CD4-positive, alpha-beta T cell (primary cell): ENCODE results near the gene PRSS48. TPM values are rescaled to one million over a fixed set of nuclear protein-coding genes. Genes with fewer than 3 reads are reported as not detected.

Experiments used
- ATAC-seq: fragments of 200-7000 bp; cut with Tn5 transposase; one replicate; pipeline ENCODE4 v1.10.0; 2022; ENCODE audit warnings: mild to moderate bottlenecking; ENCODE audit not compliant: poor library complexity
- CTCF ChIA-PET: fragments of 350-600 bp; sonication (Branson Sonifier 250); formaldehyde crosslinking; loops from one replicate; lab custom pipeline; 2021; ENCODE audit warnings: antibody characterized with exemption, inconsistent platforms; lab: Charles Lee
- POLR2A ChIA-PET: fragments of 350-600 bp; sonication (Branson Sonifier 250); formaldehyde crosslinking; loops from one replicate; lab custom pipeline; 2021; ENCODE audit warnings: antibody characterized with exemption, inconsistent platforms; lab: Charles Lee
- DNase-seq, 14 experiments: peaks; one replicate each; pipeline ENCODE4 v3.0.0-alpha.2; 2013 to 2020; ENCODE audit warnings: mixed read lengths in 2 of 14
- H3K27ac ChIP-seq, 2 donors: one replicate each; pipeline versions ENCODE4 v1.5.1 to v1.7.0; 2013; ENCODE audit warnings: low read length in 2 of 2, low read depth in 1 of 2, mild to moderate bottlenecking in 1 of 2
- H3K27me3 ChIP-seq, 2 experiments: 1 replicate in 1 of 2; 2 replicates in 1 of 2; pipeline versions ENCODE4 v1.6.1 to v1.7.0; 2013; ENCODE audit warnings: low read length in 2 of 2, control low read depth in 1 of 2, mild to moderate bottlenecking in 1 of 2, moderate library complexity in 1 of 2; ENCODE audit not compliant: insufficient read depth in 2 of 2, control insufficient read depth in 1 of 2
- H3K36me3 ChIP-seq: one replicate; pipeline ENCODE4 v1.6.1; 2013; ENCODE audit warnings: low read length, control low read depth; ENCODE audit not compliant: insufficient read depth
- H3K4me1 ChIP-seq: one replicate; pipeline ENCODE4 v1.6.1; 2013; ENCODE audit warnings: low read length, control low read depth; ENCODE audit not compliant: insufficient read depth
- H3K4me3 ChIP-seq: one replicate; pipeline ENCODE4 v1.5.1; 2013; ENCODE audit warnings: mild to moderate bottlenecking, low read length, moderate library complexity
- H3K9me3 ChIP-seq, 2 experiments: 1 replicate in 1 of 2; 2 replicates in 1 of 2; pipeline versions ENCODE4 v1.6.1 to v1.7.0; 2013; ENCODE audit warnings: low read length in 2 of 2, mild to moderate bottlenecking in 2 of 2, control low read depth in 1 of 2, moderate library complexity in 1 of 2; ENCODE audit not compliant: control insufficient read depth in 1 of 2, insufficient read depth in 1 of 2
- H3K27ac Mint-ChIP-seq: one replicate; pipeline ENCODE4 v1.8.0; 2020; ENCODE audit warnings: mixed read lengths
- H3K27me3 Mint-ChIP-seq: one replicate; pipeline ENCODE4 v1.8.0; 2021; ENCODE audit warnings: mixed read lengths
- H3K36me3 Mint-ChIP-seq: one replicate; pipeline ENCODE4 v1.8.0; 2021; ENCODE audit warnings: low read depth, mixed read lengths
- H3K4me1 Mint-ChIP-seq: one replicate; pipeline ENCODE4 v1.8.0; 2021; ENCODE audit warnings: low read depth, mixed read lengths
- H3K4me3 Mint-ChIP-seq: one replicate; pipeline ENCODE4 v1.8.0; 2020; ENCODE audit warnings: mild to moderate bottlenecking, mixed read lengths
- H3K9me3 Mint-ChIP-seq: one replicate; pipeline ENCODE4 v1.8.0; 2020; ENCODE audit warnings: mixed read lengths
- intact Hi-C, 2 experiments: fragments of 100-400 bp; cut with DNase I in 1 of 2; cut with micrococcal nuclease in 1 of 2; formaldehyde crosslinking; loops; one replicate each; pipeline versions ENCODE4 v1.15.1 to v1.9.0; 2023 to 2025; cut with DNase I, micrococcal nuclease
- polyA plus RNA-seq, 2 donors: library from polyadenylated mRNA; unstranded; fragments of 120-200 nt; gene quantifications; one replicate each; pipeline ENCODE4 v1.2.1, GENCODE V29; 2013
- total RNA-seq, 174 experiments: library from RNA in 2 of 174; stranded (reverse) in 2 of 174; gene quantifications; one replicate each; pipeline ENCODE4 v1.2.3 and lab custom pipeline; 2021 to 2026
- TF ChIP-seq, protein P1 (sequence below): fragments of 200-600 bp; IDR thresholded peaks from one replicate; pipeline ENCODE4 v1.8.0; 2022; ENCODE audit warnings: antibody characterized with exemption, mild to moderate bottlenecking

The PRSS48 gene, protein sequence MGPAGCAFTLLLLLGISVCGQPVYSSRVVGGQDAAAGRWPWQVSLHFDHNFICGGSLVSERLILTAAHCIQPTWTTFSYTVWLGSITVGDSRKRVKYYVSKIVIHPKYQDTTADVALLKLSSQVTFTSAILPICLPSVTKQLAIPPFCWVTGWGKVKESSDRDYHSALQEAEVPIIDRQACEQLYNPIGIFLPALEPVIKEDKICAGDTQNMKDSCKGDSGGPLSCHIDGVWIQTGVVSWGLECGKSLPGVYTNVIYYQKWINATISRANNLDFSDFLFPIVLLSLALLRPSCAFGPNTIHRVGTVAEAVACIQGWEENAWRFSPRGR
- total RNA-seq (not detected), total RNA-seq (lab: John Stamatoyannopoulos, UW) (0 to 0.11 (median 0) reads per million in 172 experiments)
- not detected for polyA plus RNA-seq (2013, experiment 1 of 2)
- 0.04 TPM for polyA plus RNA-seq (2013, experiment 2 of 2)

DNA sequence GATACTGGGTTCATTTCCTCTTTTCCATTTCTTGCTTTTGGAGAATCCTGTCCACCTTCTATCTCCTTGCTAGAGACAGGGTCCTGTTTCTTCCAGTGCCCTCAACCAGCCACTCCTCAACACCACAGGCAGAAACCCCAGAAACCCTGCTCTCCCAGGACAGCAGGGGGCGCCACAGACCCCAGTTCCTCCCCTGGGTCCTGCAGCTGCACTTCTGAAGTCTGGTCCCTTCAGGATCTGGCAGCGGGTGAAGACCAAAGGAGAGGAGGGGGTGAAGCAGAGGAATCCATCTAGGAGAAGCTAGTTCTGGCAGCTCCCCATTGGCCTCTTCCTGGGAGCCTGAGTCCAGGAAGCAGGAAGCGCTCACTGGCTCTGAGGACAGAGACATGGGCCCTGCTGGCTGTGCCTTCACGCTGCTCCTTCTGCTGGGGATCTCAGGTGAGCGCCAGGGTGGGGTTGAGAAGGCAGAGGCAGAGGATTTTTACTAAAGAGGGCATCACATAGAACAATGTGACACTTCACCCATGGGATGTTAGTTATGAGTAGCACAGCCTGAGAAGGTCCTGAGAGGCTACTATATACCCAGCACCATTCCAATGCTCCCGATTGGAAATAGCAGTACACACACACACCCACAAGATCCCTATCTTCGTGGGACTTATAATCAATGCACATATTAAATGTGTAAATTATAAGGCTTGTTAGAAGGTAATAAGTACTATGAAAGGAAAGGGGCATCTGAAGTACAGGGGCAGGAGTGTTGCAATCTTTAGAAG lies at the start of gene PRSS48:
Gene PRSS48, plus strand, starts transcription at position 375 of the 776 bp plus-strand sequence. Its CDS starts 12 bp downstream, at position 387.
- H3K4me3 Mint-ChIP-seq: no peak within 1 kb of the TSS
- peak in 13 of 14 experiments; percentile 2 to 45 (median 10) for DNase-seq
- H3K27me3 Mint-ChIP-seq: peaks cover 23% of the 10 kb centered on the region
- Histone ChIP-seq H3K4me3 (no peak within 1 kb of the TSS), H3K36me3 (no peaks in the 10 kb centered on the region), H3K4me1 (no peaks in the 10 kb centered on the region), H3K27ac (no peak within 1 kb of the TSS), H3K9me3 (no peaks in the 10 kb centered on the region), H3K27me3 (no peaks in the 10 kb centered on the region)
- ATAC-seq: no peak
- no peaks in the 10 kb centered on the region for H3K36me3 Mint-ChIP-seq
- no peak within 1 kb of the TSS for H3K27ac Mint-ChIP-seq
- TF ChIP-seq, protein P1, sequence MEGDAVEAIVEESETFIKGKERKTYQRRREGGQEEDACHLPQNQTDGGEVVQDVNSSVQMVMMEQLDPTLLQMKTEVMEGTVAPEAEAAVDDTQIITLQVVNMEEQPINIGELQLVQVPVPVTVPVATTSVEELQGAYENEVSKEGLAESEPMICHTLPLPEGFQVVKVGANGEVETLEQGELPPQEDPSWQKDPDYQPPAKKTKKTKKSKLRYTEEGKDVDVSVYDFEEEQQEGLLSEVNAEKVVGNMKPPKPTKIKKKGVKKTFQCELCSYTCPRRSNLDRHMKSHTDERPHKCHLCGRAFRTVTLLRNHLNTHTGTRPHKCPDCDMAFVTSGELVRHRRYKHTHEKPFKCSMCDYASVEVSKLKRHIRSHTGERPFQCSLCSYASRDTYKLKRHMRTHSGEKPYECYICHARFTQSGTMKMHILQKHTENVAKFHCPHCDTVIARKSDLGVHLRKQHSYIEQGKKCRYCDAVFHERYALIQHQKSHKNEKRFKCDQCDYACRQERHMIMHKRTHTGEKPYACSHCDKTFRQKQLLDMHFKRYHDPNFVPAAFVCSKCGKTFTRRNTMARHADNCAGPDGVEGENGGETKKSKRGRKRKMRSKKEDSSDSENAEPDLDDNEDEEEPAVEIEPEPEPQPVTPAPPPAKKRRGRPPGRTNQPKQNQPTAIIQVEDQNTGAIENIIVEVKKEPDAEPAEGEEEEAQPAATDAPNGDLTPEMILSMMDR: no peak
- ChIA-PET POLR2A (no interaction called here), CTCF (no interaction called here)
- intact Hi-C loops: no loop called here
- H3K9me3 Mint-ChIP-seq: no peaks in the 10 kb centered on the region
- no peaks in the 10 kb centered on the region for H3K4me1 Mint-ChIP-seq

DNA sequence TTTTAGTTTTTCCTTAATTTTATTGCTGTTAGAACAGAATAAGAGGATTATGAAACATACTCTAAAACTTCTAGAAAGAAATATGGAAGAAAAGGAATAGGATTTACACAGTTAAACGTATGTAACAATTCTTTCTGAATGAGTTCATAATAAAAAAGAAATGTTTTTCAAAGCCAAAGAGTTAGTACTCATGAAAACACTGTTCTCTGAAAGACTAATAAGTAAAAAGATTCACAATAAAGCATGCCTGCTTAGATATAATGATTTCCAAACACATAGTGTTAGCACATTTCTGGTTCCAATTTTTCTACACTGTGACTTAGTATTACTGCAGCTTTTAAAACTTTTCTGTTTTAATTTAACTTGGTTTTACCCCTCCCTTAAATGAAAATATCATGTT lies 49.8 kb upstream of the PRSS48 start:
- H3K9me3 Mint-ChIP-seq: no peaks in the 10 kb centered on the region
- no peak for DNase-seq
- Histone ChIP-seq H3K27ac (no peak overlapping the region), H3K27me3 (peaks cover 0 to 5% of the 10 kb centered on the region in 2 experiments), H3K9me3 (no peaks in the 10 kb centered on the region), H3K4me3 (no peak overlapping the region), H3K4me1 (no peaks in the 10 kb centered on the region), H3K36me3 (no peaks in the 10 kb centered on the region)
- H3K4me1 Mint-ChIP-seq: no peaks in the 10 kb centered on the region
- intact Hi-C loops: no loop called here
- TF ChIP-seq, protein P1: no peak
- ChIA-PET POLR2A (no interaction called here), CTCF (no interaction called here)
- H3K27me3 Mint-ChIP-seq: peaks cover 47% of the 10 kb centered on the region
- H3K4me3 Mint-ChIP-seq: no peak overlapping the region
- no peak overlapping the region for H3K27ac Mint-ChIP-seq
- no peaks in the 10 kb centered on the region for H3K36me3 Mint-ChIP-seq
- ATAC-seq: no peak

DNA sequence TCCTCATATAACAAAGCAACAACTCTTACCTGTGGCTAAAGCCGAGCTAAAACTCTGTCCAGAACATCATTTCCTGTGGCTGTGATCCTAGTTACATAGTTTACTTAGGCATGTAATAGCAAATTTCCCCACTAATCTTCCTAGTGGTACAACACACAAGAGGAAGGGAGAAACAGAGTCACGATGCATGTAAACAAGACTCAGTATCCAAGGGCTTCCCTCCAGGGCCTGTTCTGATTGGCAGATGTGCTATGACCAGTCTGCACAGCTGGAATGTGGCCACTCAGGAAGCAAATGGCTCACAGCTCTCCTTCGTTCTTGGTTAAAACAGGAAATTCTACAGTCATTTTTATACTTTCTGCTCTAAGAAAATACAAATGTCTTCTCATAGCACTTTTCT lies 49.2 kb upstream of the PRSS48 start:
- intact Hi-C loops: no loop called here
- peaks cover 47% of the 10 kb centered on the region for H3K27me3 Mint-ChIP-seq
- no peak for ATAC-seq

More for the DNA sequence above, 49.2 kb upstream of the PRSS48 start:
- Mint-ChIP-seq H3K9me3 (no peaks in the 10 kb centered on the region), H3K36me3 (no peaks in the 10 kb centered on the region), H3K4me3 (no peak overlapping the region), H3K27ac (no peak overlapping the region), H3K4me1 (no peaks in the 10 kb centered on the region)
- no peaks in the 10 kb centered on the region for H3K4me1 ChIP-seq
- H3K27ac ChIP-seq: no peak overlapping the region
- no peaks in the 10 kb centered on the region for H3K9me3 ChIP-seq
- no peaks in the 10 kb centered on the region for H3K36me3 ChIP-seq
- POLR2A ChIA-PET: no interaction called here
- TF ChIP-seq, protein P1: no peak
- H3K4me3 ChIP-seq: no peak overlapping the region
- CTCF ChIA-PET: no interaction called here
- H3K27me3 ChIP-seq: peaks cover 0 to 5% of the 10 kb centered on the region in 2 experiments
- DNase-seq: no peak
